ENCODE results near the gene SCGN. TPM values are rescaled to one million over a fixed set of nuclear protein-coding genes. Genes with fewer than 3 reads are reported as not detected.
A peak's percentile ranks its signal among the peaks of the same experiment; 100 is the strongest.

SCGN gene
- total and polyA plus RNA-seq, 2 of the 13 experiments (the other 11 are each of a cell fraction or from before 2014, with no cell fraction given) = 2.9 to 29.0 TPM

- ATAC-seq (0 out of 3 replicates have a peak, but pooled peaks have one; percentile 12), FAIRE-seq (no peak), DNase-seq (ENCODE audit: low spot score) (no peak)
- in situ Hi-C loops (cut with HindIII; ENCODE audit: extremely low pct_ligation_motif_present, low pct_unique_long_range_greater_than_20kb) = no loop called here
- POLR2A ChIA-PET = interaction anchor here (1.1 to 2.3 kb wide), 3 partner anchors 13 to 35 kb away, joined by 3 to 11 read pairs (median 6); no protein-coding TSS in a partner anchor
- 40% methylated on average over 4 of the region's 4 CpGs for WGBS (ENCODE audit: low lambda C conversion rate)
- H3K36me3 ChIP-seq (replicated peaks in 1 of 2; ENCODE audit: control insufficient read depth in 1 of 2, insufficient read depth in 2 of 2, low read length in 2 of 2) = no peaks in the 10 kb centered on the region
- no peaks in the 10 kb centered on the region for H4K20me1 ChIP-seq (ENCODE audit: insufficient read depth, low read length)
- no peaks in the 10 kb centered on the region for H3K79me2 ChIP-seq (ENCODE audit: insufficient read depth, low read length)
- no peak overlapping the region for H3K4me3 ChIP-seq (replicated peaks in 1 of 3; ENCODE audit: insufficient read depth in 1 of 3, low read depth in 2 of 3, low read length in 3 of 3)
- H2AFZ ChIP-seq (ENCODE audit: low read length) = no peak overlapping the region
- CTCF ChIA-PET (ENCODE audit: low intra/inter-chr PET ratio, low total read pairs) = no interaction called here
- intact Hi-C loops (cut with micrococcal nuclease; ENCODE audit: unreplicated experiment) = no loop called here
- peaks cover 60% of the 10 kb centered on the region for H3K4me1 ChIP-seq (ENCODE audit: insufficient read depth, low read length)
- no peak overlapping the region for H3K9ac ChIP-seq (ENCODE audit: insufficient read depth, low read depth, low read length)
- TF ChIP-seq ZNF430 (CRISPR knock-in tag; IDR thresholded peaks at IDR 0.05) = 0 out of 2 replicates have a peak, but pooled peaks have one; percentile 43
- no peak for TF ChIP-seq ZNF510 (CRISPR knock-in tag; IDR thresholded peaks at IDR 0.05; ENCODE audit: low read depth)
- no peak for TF ChIP-seq ZNF552 (CRISPR knock-in tag; IDR thresholded peaks at IDR 0.05; ENCODE audit: borderline replicate concordance)
- TF ChIP-seq ZFAT (CRISPR knock-in tag; conservative IDR thresholded peaks at IDR 0.05) = no peak
- no peak for TF ChIP-seq ZNF564 (CRISPR knock-in tag; IDR thresholded peaks at IDR 0.05)
- peak; percentile 16; the same call in 1 of the 2 replicates for TF ChIP-seq HDAC1 (CRISPR knock-in tag; IDR thresholded peaks at IDR 0.05)
- TF ChIP-seq ZNF670 (CRISPR knock-in tag; IDR thresholded peaks at IDR 0.05; ENCODE audit: borderline replicate concordance) = 0 out of 2 replicates have a peak, but pooled peaks have one; percentile 10
- no peak for TF ChIP-seq TCF12 (IDR thresholded peaks at IDR 0.05)
- TF ChIP-seq TCF12 (CRISPR knock-in tag; IDR thresholded peaks at IDR 0.05) = 0 out of 2 replicates have a peak, but pooled peaks have one; percentile 3
- no peak for TF ChIP-seq ASH2L (IDR thresholded peaks at IDR 0.05; ENCODE audit: insufficient read length, low read depth, low read length)
- peak; percentile 68; the same call in 1 of the 2 replicates for TF ChIP-seq EHMT2 (IDR thresholded peaks at IDR 0.05; ENCODE audit: borderline replicate concordance, low read depth, low read length)
- TF ChIP-seq ARNTL (CRISPR knock-in tag; IDR thresholded peaks at IDR 0.05) = 0 out of 2 replicates have a peak, but pooled peaks have one; percentile 43
- peak; percentile 17; the same call in 1 of the 2 replicates for TF ChIP-seq ZNF710 (CRISPR knock-in tag; IDR thresholded peaks at IDR 0.05; ENCODE audit: borderline replicate concordance)
- no peaks in the 10 kb centered on the region for H3K9me3 ChIP-seq (ENCODE audit: low read length)
- H3K27ac ChIP-seq (ENCODE audit: extremely low read length, insufficient read depth, low read length) = no peak overlapping the region
- no peaks in the 10 kb centered on the region for H3K27me3 ChIP-seq (ENCODE audit: control insufficient read depth in 1 of 2, insufficient read depth in 2 of 2, low read length in 2 of 2)
- peak overlapping the region; percentile 25 for H3K4me2 ChIP-seq (ENCODE audit: low read depth, low read length)
- BruUV-seq (replicated peaks) = no TSS peak
Measured at GRCh38 chr6:25628471-25629197, 23.4 kb upstream of the SCGN start.
